Heart left ventricle (tissue), 13 donors: ENCODE data around the gene TACR1.

ENCODE experiments used
- POLR2A ChIP-seq, 2 donors: fragments of 450-650 bp; IDR thresholded peaks; one replicate each; pipeline ENCODE4 v1.6.1; 2017; ENCODE audit warnings: antibody characterized with exemption in 2 of 2, mild to moderate bottlenecking in 2 of 2, moderate library complexity in 2 of 2
- TF ChIP-seq, protein P1 (sequence below), 12 donors: fragments of 200-600 bp; sonication (generic) in 4 of 12; IDR thresholded peaks; one replicate each; pipeline versions ENCODE4 v1.5.0 to v1.8.0; 2018 to 2022; ENCODE audit warnings: antibody characterized with exemption in 12 of 12, mild to moderate bottlenecking in 5 of 12
- donor health status: ischemic (EF 13 %, LVEDD 7.1; RV severe dilation, severe dysfunction).
- donor health status: DM: no; HTN: yes; CAD: no.
- donor health status: DM: no; HTN: no; CAD: no.
- donor health status: ischemic (EF 25% LVEDD 6.9; RV normal size, moderate dysfunction).
- donor health status: ischemic (EF 25% LVEDD 5.7; RV mildly dilated, moderate dysfunction).
- donor health status: ischemic (EF 35%, LVEDD 5.7; RV mildly dilated, moderate dysfunction).
- donor health status: nonischemic (EF 11% LVEDD 7.7; RV severe dilation, severe dysfunction).
- donor health status: DM: yes; HTN: yes; CAD: no.
- donor health status: PGD.
- donor health status: ischemic (EF 29% LVEDD 5.4; RV normal size, mild dysfunction).
- donor health status: nonischemic (EF 23%, LVEDD 6.1; RV moderate dilation, normal function).

DNA sequence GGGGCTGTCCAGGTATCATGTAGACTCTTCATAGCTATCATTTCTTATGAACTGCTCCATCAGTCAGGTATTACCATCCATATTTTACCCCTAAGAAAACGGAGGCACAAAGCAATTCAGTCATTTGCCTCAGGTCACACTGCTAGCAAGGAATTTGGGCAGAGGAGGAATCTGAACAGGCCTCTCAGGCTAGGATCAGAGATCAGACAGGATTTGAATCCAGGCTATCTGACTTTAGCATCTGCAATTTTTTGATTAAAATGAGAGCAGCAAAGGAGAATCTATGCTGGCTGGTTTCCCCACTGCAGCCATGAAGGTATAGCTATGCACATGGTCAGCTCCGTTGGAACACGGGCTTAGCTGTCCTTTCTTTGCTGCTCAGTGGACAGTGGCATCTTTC is 60.1 kb downstream of the TACR1 start:
- TF ChIP-seq, protein P1, sequence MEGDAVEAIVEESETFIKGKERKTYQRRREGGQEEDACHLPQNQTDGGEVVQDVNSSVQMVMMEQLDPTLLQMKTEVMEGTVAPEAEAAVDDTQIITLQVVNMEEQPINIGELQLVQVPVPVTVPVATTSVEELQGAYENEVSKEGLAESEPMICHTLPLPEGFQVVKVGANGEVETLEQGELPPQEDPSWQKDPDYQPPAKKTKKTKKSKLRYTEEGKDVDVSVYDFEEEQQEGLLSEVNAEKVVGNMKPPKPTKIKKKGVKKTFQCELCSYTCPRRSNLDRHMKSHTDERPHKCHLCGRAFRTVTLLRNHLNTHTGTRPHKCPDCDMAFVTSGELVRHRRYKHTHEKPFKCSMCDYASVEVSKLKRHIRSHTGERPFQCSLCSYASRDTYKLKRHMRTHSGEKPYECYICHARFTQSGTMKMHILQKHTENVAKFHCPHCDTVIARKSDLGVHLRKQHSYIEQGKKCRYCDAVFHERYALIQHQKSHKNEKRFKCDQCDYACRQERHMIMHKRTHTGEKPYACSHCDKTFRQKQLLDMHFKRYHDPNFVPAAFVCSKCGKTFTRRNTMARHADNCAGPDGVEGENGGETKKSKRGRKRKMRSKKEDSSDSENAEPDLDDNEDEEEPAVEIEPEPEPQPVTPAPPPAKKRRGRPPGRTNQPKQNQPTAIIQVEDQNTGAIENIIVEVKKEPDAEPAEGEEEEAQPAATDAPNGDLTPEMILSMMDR (IDR thresholded peaks at IDR 0.05), result no peak
- no peak for TF ChIP-seq POLR2A (IDR thresholded peaks at IDR 0.05)
